PC-3 (cell line): Measurements from ENCODE around the gene QPRT.
"Not testable (repeated sequence)": the region's sequence is repeated elsewhere in the genome, so short reads cannot be mapped to it uniquely, and the experiment has no call there.

Experiments
- CTCF ChIP-seq: fragments of 300-600 bp; sonication (generic); conservative IDR thresholded peaks from 2 replicates; pipeline ENCODE4 v1.5.1; 2017; ENCODE audit warnings: antibody characterized with exemption, low read depth, mild to moderate bottlenecking, low read length
- EZH2 ChIP-seq: fragments of 300-600 bp; sonication (generic); IDR thresholded peaks from one replicate; pipeline ENCODE4 v1.6.1; 2017; ENCODE audit warnings: antibody characterized with exemption, mild to moderate bottlenecking, low read length; ENCODE audit not compliant: unreplicated experiment
- EZH2phosphoT487 ChIP-seq: fragments of 300-600 bp; sonication (generic); IDR thresholded peaks from 2 replicates; pipeline ENCODE4 v1.6.1; 2018; ENCODE audit warnings: mild to moderate bottlenecking, antibody characterized with exemption, low read length, borderline replicate concordance

GRCh38 chr16:29709657-29710056 lies 30.7 kb downstream of the QPRT start:
- TF ChIP-seq CTCF, EZH2phosphoT487, EZH2: not testable (repeated sequence)
